GM21529 (cell line): ENCODE data around the gene DHRS13.

Source experiments
- ATAC-seq: cut with Tn5 transposase; IDR thresholded peaks from one replicate; pipeline ENCODE4 v1.9.1; 2021; ENCODE audit not compliant: unreplicated experiment

Gene DHRS13

DNA sequence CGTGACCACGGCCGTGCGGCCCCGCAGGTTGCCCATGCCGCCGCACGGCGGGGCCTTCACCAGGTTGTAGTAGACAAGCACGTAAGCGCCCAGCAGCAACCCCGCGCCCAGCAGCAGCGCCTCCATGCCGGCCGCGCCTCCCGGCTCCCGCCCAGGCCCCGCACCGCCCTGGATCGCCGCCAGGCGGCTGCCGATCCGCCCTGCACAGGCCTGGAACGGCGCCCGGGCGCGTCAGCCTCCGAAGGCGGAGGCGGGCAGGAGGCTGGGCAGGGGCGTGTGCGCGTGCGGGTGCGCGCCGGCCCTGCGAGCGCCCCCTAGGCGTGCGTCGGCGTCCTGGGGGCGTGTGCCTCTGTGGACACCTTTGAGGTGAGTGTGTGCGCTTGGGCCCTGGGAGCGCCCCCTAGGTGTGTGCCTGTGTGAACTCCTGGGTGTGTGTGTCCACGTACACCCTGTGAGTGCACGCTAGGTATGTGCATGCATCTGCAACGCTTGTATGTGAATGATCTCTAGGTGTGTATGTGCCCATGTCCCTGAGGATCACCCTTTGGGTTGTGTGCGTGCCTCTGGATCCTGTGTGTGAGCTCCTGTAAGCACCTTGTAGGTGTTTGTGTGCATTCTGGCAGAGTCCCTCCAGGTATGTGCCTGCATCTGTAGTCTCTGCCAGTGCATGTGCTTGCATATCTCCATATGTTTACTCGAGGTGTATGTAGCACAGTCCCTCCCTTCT is at the start of gene DHRS13:
TSS of gene DHRS13 (minus strand) at position 261 of the 727 bp plus-strand sequence. CDS start at position 126, 135 bp downstream.
- ATAC-seq, result peak; percentile 82

GRCh38 chr17:28951991-28952975 is 49.4 kb upstream of the DHRS13 start:
- peak; percentile 61 for ATAC-seq

- peak; percentile 48 for ATAC-seq
Measured at GRCh38 chr17:28951428-28951990, 48.6 kb upstream of the DHRS13 start, which contains the start of gene PHF12. Gene PHF12 (minus strand): TSS chr17:28951518. CDS start chr17:28950960, 558 bp downstream.

DNA sequence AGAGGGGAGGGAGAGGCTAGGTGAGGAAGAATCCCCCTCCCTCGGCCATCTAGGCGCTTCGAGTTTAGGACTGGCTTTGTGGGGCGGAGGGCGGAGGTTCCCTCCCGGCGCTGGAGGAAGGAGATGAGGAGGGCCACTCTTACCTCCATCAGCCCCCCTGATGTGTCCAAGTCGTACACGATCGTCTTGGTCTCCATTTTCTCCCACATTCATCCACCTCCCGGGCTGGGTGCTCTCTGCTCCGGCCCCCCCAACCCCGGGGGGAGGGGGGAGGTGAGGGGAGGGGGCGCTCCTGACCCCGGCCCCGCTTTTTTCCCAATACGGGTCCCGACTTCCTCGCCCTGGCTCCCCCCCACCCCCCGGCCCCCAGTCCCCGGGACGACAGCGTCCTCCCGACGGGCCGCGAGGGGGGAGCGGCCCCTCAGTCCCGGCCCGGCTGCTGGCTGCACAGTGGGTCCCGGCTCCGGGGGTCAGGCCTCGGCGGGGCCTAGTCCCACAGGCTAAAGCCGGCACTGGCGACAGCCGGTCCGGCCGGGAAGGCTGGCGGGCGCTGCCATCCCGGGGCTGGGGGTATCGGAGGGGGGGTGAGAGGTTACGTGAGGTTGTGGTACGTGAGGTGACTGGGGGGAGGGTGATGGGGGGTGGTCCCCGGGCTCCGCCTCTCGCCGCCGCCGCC is 48.0 kb upstream of the DHRS13 start:
- no peak for ATAC-seq

- no peak for ATAC-seq
Measured at GRCh38 chr17:28950017-28950751, 47.3 kb upstream of the DHRS13 start.

DNA sequence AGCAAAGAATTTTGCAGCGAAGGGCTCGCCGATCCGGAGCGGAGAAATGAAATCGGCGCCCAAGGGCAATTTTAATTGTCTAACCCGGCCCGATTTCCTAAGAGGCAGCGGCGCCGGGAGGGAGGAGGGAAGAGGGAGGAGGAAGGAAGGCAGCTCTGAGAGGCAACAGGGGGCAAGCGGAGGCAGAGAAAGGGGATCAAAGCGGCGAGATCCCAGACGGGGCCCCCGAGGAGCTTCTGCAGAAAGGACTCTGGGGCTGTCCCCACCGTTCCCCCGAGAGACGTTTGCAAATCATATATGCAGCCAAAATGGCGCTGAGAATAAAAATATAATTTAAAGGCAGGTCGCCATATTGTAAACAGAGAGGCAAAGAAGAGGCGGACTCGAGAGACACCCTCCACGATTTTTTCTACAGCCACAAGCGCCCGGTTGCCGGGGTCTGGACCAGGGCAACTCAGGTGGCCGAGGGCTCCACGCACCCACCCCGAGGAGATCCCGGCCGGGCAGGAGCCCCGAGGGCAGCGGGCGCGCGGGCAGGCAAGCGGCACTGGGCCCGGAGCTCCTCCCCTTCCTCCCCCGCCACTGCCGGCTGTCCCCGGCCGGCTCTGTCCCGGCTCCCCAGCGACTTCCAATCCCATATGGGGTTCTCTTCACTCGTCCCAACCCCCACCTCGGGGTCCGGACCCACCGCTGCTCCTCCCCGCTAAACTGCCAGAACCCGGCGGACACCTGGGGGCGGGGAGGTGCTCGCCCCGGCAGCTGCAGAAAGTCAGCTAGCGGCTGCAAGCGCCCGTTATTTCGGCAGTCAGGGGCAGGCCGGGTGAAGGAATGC is 46.5 kb upstream of the DHRS13 start:
- ATAC-seq, result no peak

- ATAC-seq, result no peak
Measured at GRCh38 chr17:28948873-28949184, 46.0 kb upstream of the DHRS13 start.

DNA sequence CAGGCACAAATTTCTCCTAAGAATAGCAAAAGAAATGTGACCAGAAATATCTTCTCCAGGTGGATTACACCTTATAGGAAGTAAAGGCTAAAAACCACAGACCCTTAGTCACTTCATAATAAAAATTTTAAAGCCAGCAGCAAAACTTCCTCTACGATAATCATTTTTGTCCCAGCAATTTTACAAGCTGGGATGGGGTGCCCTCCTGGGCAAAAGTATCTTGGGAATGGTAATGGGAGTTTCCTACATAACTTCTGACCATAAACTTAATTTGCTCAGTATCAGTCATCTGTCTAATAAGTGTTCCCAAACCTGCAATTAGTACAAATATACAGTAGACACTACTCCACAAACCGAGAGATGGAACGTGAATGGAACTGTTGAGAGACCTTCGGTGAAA is 45.5 kb upstream of the DHRS13 start:
- no peak for ATAC-seq

GRCh38 chr17:28947639-28948038 is 44.8 kb upstream of the DHRS13 start:
- ATAC-seq, result no peak

DNA sequence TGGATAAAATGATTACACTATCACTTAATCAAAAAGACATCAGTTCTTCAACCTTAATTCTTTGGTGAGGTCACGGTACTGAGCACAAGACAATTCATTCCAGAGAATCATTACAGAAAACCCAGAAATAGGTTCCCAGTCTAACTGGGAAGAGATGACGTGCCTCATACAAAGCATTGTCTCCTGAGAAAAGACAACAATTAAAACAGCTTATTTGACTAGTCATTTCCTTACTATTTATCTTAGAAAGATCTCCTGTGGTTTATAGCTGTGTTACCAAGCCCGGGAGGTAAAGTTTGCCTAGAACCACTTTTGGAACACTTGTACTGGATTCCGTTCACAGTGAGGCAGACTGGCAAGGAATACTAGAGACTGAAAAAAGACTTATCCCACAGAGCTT is 43.4 kb upstream of the DHRS13 start:
- no peak for ATAC-seq

- ATAC-seq, result no peak
Measured at GRCh38 chr17:28944862-28945741, 42.2 kb upstream of the DHRS13 start.

- ATAC-seq, result no peak
Measured at GRCh38 chr17:28944343-28944742, 41.5 kb upstream of the DHRS13 start.

DNA sequence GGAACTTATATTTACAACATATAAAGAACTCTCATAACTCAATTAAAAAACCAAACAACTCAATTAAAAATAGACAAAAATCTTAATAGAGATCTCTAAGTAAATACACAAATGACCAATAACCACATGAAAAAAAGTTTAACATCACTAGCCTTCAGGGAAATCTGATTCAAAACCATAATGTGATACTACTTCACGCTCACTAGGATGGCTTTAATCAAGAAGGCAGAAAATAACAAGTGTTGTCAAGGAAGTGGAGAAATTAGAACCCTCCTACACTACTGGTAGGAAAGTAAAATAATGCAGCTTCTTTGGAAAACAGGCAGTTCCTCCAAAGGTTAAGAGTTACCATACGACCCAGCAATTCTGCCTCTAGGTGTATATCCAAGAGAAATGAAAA is 40.0 kb upstream of the DHRS13 start:
- ATAC-seq, result no peak

DNA sequence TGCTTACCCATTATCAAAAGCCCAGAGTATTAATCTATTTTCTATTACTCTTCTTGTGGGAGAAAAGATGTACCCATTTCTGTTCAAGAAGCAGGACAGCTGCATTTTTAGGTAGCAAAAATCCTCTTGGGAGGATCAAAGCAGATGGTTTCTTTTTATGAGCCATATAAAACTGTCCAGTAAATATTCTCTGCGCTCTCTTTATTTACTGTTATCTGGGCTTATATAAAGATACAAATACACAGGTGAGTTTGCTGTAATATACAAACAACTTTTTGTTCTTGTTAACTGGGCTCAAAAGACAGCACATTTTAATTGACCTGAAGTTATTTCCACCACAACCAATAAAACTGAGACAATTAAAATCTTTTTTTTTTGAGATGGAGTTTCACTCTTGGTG is 38.4 kb upstream of the DHRS13 start:
- no peak for ATAC-seq

GRCh38 chr17:28940675-28941074 is 37.8 kb upstream of the DHRS13 start:
- no peak for ATAC-seq

- no peak for ATAC-seq
Measured at GRCh38 chr17:28940142-28940541, 37.3 kb upstream of the DHRS13 start.

DNA sequence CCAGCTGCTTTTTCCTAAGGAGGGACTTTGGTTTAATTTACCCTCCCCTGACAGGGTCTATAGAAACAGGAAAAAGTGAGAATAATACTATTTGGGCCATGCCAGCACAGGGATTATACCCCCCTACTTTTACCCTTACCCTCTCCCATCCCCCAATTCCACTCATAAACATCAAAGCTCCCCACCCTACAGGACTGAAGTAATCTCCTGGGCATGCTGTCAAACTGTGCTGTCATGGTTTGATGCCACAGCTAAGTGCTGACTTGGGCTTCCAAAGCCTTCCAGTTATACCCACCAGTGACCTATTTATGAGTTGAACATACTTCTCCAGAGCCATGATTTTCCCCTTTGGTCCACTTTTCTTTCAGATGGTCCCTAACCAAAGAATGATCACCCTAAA is 35.7 kb upstream of the DHRS13 start:
- ATAC-seq, result no peak

GRCh38 chr17:28937044-28937729 is 34.3 kb upstream of the DHRS13 start:
- no peak for ATAC-seq
